Stimulated activated naive CD4-positive, alpha-beta T cell (primary cell): ENCODE data around the gene ZMIZ1.

Experiments
- DNase-seq, 6 experiments: peaks; one replicate each; lab custom pipeline; 2025; lab: John Stamatoyannopoulos, UW

ZMIZ1 gene

GRCh38 chr10:79137300-79137756 is 68.6 kb downstream of the ZMIZ1 start:
- DNase-seq = peak in 1 of 6 experiments; percentile 27

GRCh38 chr10:79137826-79138225 is 69.1 kb downstream of the ZMIZ1 start:
- peak in 2 of 6 experiments; percentile 14 to 27 for DNase-seq

- no peak for DNase-seq
Observed at GRCh38 chr10:79138449-79139123, 69.8 kb downstream of the ZMIZ1 start.

GRCh38 chr10:79139124-79139835 is 70.5 kb downstream of the ZMIZ1 start:
- DNase-seq = no peak

GRCh38 chr10:79140085-79140793 is 71.5 kb downstream of the ZMIZ1 start:
- DNase-seq = no peak

- DNase-seq = no peak
Observed at GRCh38 chr10:79140855-79141254, 72.1 kb downstream of the ZMIZ1 start.

GRCh38 chr10:79142064-79142491 is 73.3 kb downstream of the ZMIZ1 start:
- no peak for DNase-seq

GRCh38 chr10:79142522-79143309 is 74.0 kb downstream of the ZMIZ1 start:
- DNase-seq = no peak

- no peak for DNase-seq
Observed at GRCh38 chr10:79143879-79144278, 75.1 kb downstream of the ZMIZ1 start.

- DNase-seq = no peak
Observed at GRCh38 chr10:79144351-79145173, 75.8 kb downstream of the ZMIZ1 start.

GRCh38 chr10:79145174-79145483 is 76.4 kb downstream of the ZMIZ1 start:
- no peak for DNase-seq

GRCh38 chr10:79145517-79146470 is 77.0 kb downstream of the ZMIZ1 start:
- DNase-seq = no peak

GRCh38 chr10:79146611-79147130 is 77.9 kb downstream of the ZMIZ1 start:
- peak in 1 of 6 experiments; percentile 32 for DNase-seq

GRCh38 chr10:79147306-79147705 is 78.5 kb downstream of the ZMIZ1 start:
- DNase-seq = no peak

- DNase-seq = no peak
Observed at GRCh38 chr10:79147796-79148451, 79.2 kb downstream of the ZMIZ1 start.

- no peak for DNase-seq
Observed at GRCh38 chr10:79148452-79149344, 79.9 kb downstream of the ZMIZ1 start.

GRCh38 chr10:79149345-79149661 is 80.5 kb downstream of the ZMIZ1 start:
- DNase-seq = no peak

- peak in 3 of 6 experiments; percentile 12 to 13 (median 12) for DNase-seq
Observed at GRCh38 chr10:79149662-79150443, 81.1 kb downstream of the ZMIZ1 start.
